Measurements from ENCODE around the gene FYB1.

Gene FYB1

DNA sequence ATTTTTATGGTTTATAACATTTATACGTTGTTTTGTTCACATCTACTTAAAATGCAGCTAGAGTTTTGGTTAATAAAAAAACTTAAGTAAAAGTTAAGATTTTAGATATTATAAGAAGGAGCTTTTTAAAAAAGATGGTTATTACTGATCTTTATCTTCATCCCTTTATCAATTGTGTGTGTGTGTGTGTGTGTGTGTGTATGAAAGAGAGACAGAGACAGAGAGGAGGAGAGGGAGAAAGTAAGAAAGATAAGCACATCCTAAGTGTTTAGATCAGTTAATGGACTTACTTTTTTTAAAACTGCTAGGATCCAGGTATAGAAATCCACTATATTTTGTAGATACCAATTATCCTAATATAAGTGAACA is 99.3 kb downstream of the FYB1 start (continued):
- TF ChIP-seq, protein P1, sequence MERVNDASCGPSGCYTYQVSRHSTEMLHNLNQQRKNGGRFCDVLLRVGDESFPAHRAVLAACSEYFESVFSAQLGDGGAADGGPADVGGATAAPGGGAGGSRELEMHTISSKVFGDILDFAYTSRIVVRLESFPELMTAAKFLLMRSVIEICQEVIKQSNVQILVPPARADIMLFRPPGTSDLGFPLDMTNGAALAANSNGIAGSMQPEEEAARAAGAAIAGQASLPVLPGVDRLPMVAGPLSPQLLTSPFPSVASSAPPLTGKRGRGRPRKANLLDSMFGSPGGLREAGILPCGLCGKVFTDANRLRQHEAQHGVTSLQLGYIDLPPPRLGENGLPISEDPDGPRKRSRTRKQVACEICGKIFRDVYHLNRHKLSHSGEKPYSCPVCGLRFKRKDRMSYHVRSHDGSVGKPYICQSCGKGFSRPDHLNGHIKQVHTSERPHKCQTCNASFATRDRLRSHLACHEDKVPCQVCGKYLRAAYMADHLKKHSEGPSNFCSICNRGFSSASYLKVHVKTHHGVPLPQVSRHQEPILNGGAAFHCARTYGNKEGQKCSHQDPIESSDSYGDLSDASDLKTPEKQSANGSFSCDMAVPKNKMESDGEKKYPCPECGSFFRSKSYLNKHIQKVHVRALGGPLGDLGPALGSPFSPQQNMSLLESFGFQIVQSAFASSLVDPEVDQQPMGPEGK (CRISPR knock-in tag; IDR thresholded peaks at IDR 0.05; ENCODE audit: borderline replicate concordance), result no peak
- TF ChIP-seq, protein P2, sequence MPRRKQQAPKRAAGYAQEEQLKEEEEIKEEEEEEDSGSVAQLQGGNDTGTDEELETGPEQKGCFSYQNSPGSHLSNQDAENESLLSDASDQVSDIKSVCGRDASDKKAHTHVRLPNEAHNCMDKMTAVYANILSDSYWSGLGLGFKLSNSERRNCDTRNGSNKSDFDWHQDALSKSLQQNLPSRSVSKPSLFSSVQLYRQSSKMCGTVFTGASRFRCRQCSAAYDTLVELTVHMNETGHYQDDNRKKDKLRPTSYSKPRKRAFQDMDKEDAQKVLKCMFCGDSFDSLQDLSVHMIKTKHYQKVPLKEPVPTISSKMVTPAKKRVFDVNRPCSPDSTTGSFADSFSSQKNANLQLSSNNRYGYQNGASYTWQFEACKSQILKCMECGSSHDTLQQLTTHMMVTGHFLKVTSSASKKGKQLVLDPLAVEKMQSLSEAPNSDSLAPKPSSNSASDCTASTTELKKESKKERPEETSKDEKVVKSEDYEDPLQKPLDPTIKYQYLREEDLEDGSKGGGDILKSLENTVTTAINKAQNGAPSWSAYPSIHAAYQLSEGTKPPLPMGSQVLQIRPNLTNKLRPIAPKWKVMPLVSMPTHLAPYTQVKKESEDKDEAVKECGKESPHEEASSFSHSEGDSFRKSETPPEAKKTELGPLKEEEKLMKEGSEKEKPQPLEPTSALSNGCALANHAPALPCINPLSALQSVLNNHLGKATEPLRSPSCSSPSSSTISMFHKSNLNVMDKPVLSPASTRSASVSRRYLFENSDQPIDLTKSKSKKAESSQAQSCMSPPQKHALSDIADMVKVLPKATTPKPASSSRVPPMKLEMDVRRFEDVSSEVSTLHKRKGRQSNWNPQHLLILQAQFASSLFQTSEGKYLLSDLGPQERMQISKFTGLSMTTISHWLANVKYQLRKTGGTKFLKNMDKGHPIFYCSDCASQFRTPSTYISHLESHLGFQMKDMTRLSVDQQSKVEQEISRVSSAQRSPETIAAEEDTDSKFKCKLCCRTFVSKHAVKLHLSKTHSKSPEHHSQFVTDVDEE (CRISPR knock-in tag; IDR thresholded peaks at IDR 0.05), result no peak
- no peak for TF ChIP-seq GLIS3 (CRISPR knock-in tag; IDR thresholded peaks at IDR 0.05)
- TF ChIP-seq ARNTL (CRISPR knock-in tag; IDR thresholded peaks at IDR 0.05; ENCODE audit: borderline replicate concordance, low read depth), result no peak
- no peak for TF ChIP-seq ZNF70 (CRISPR knock-in tag; IDR thresholded peaks at IDR 0.05)

DNA sequence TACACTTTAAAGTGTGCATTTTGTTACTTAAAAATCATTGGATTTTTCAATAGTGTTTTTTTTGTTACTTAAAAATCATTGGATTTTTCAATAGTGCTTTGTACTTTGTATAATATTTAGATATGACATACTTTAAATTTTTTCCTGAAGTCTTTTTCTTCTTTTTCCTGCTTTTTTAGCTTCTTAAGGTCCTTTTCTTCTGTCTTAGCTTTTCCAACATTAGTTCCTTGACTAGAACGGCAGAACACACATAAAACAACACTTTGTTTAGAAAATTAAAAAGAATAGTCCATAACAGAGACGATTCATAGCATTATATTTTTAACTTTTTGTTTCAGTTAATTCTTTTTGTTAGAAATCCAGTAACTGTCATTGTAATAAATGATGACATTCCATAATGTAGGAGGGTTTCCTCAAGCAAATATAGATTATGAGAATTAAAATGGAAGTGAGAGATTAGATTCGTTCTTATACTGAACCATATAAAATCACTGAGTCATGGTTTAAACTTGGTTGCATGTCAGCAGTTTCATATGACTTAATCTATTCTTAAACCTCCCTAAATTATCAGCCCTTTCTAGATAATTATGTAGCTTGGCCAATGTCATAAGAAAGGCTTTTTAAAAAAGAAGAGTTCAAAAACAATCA is 99.8 kb downstream of the FYB1 start:
- no peak for ATAC-seq

DNA sequence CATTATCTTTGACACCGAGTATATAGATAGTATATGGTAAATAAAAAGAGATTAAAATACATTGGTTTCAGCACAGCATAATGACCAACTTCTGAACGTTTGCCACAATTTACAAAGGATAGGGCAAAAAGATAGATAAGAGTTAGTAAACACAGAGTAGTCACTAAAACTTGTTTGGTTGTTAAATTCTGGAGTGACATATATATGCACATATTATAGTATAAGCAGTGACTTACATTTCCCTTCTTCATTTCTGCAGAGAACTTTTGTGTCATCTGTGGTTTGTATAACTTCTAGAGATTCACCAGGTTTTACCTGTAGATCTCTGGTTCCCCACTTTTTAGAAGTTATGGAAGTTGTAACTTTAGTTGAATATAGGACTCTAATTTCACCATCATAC is 100.7 kb downstream of the FYB1 start:
- TF ChIP-seq ZFP3 (CRISPR knock-in tag; IDR thresholded peaks at IDR 0.05) (no peak), SNAI2 (CRISPR knock-in tag; IDR thresholded peaks at IDR 0.05) (no peak), ZNF565 (CRISPR knock-in tag; conservative IDR thresholded peaks at IDR 0.05; ENCODE audit: low read depth) (no peak), RARB (CRISPR knock-in tag; IDR thresholded peaks at IDR 0.05) (no peak), TOX (CRISPR knock-in tag; IDR thresholded peaks at IDR 0.05; ENCODE audit: borderline replicate concordance) (no peak), ZNF8 (CRISPR knock-in tag; IDR thresholded peaks at IDR 0.05) (no peak), OSR1 (CRISPR knock-in tag; IDR thresholded peaks at IDR 0.05) (no peak), TCF4 (CRISPR knock-in tag; IDR thresholded peaks at IDR 0.05; ENCODE audit: borderline replicate concordance) (no peak)
- TF ChIP-seq, protein P3, sequence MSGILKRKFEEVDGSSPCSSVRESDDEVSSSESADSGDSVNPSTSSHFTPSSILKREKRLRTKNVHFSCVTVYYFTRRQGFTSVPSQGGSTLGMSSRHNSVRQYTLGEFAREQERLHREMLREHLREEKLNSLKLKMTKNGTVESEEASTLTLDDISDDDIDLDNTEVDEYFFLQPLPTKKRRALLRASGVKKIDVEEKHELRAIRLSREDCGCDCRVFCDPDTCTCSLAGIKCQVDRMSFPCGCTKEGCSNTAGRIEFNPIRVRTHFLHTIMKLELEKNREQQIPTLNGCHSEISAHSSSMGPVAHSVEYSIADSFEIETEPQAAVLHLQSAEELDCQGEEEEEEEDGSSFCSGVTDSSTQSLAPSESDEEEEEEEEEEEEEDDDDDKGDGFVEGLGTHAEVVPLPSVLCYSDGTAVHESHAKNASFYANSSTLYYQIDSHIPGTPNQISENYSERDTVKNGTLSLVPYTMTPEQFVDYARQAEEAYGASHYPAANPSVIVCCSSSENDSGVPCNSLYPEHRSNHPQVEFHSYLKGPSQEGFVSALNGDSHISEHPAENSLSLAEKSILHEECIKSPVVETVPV (CRISPR knock-in tag; IDR thresholded peaks at IDR 0.05), result no peak
- TF ChIP-seq, protein P4, sequence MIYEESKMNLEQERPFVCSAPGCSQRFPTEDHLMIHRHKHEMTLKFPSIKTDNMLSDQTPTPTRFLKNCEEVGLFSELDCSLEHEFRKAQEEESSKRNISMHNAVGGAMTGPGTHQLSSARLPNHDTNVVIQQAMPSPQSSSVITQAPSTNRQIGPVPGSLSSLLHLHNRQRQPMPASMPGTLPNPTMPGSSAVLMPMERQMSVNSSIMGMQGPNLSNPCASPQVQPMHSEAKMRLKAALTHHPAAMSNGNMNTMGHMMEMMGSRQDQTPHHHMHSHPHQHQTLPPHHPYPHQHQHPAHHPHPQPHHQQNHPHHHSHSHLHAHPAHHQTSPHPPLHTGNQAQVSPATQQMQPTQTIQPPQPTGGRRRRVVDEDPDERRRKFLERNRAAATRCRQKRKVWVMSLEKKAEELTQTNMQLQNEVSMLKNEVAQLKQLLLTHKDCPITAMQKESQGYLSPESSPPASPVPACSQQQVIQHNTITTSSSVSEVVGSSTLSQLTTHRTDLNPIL (CRISPR knock-in tag; IDR thresholded peaks at IDR 0.05; ENCODE audit: low read depth), result no peak
- ATAC-seq, result no peak

More for the DNA sequence above, 99.8 kb downstream of the FYB1 start:
- TF ChIP-seq, protein P3 (CRISPR knock-in tag; IDR thresholded peaks at IDR 0.05), result no peak
- TF ChIP-seq SNAI2 (CRISPR knock-in tag; IDR thresholded peaks at IDR 0.05) (no peak), TCF4 (CRISPR knock-in tag; IDR thresholded peaks at IDR 0.05; ENCODE audit: borderline replicate concordance) (no peak), OSR1 (CRISPR knock-in tag; IDR thresholded peaks at IDR 0.05) (no peak), ESRRG (CRISPR knock-in tag; IDR thresholded peaks at IDR 0.05) (no peak), ZFP3 (CRISPR knock-in tag; IDR thresholded peaks at IDR 0.05) (no peak), RARB (CRISPR knock-in tag; IDR thresholded peaks at IDR 0.05) (no peak), ZFP30 (CRISPR knock-in tag; IDR thresholded peaks at IDR 0.05) (no peak), ZC3H10 (CRISPR knock-in tag; IDR thresholded peaks at IDR 0.05) (no peak), ZNF70 (CRISPR knock-in tag; IDR thresholded peaks at IDR 0.05) (no peak)
- TF ChIP-seq, protein P4 (CRISPR knock-in tag; IDR thresholded peaks at IDR 0.05; ENCODE audit: low read depth), result no peak
- TF ChIP-seq, protein P5, sequence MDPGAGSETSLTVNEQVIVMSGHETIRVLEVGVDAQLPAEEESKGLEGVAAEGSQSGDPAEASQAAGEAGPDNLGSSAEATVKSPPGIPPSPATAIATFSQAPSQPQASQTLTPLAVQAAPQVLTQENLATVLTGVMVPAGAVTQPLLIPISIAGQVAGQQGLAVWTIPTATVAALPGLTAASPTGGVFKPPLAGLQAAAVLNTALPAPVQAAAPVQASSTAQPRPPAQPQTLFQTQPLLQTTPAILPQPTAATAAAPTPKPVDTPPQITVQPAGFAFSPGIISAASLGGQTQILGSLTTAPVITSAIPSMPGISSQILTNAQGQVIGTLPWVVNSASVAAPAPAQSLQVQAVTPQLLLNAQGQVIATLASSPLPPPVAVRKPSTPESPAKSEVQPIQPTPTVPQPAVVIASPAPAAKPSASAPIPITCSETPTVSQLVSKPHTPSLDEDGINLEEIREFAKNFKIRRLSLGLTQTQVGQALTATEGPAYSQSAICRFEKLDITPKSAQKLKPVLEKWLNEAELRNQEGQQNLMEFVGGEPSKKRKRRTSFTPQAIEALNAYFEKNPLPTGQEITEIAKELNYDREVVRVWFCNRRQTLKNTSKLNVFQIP (CRISPR knock-in tag; IDR thresholded peaks at IDR 0.05; ENCODE audit: borderline replicate concordance, low read depth), result no peak
